Stimulated activated CD8-positive, alpha-beta memory T cell treated with anti-CD3 and anti-CD28 coated beads, Interleukin-12 subunit alpha, Interleukin-12 subunit beta, amount 100 ng/mL, for 1 hour (primary cell): ENCODE results near the gene DCX.
"Not testable (repeated sequence)": the region's sequence is repeated elsewhere in the genome, so short reads cannot be mapped to it uniquely, and the experiment has no call there.

Source experiments
- DNase-seq: peaks from one replicate; pipeline ENCODE4 v3.0.0-alpha.2; 2020; ENCODE audit warnings: low read depth

The DCX gene

GRCh38 chrX:111372086-111372485, 39.9 kb downstream of the DCX start:
- no peak for DNase-seq

- no peak for DNase-seq
Measured at GRCh38 chrX:111365770-111366325, 46.1 kb downstream of the DCX start.

- DNase-seq: no peak
Measured at GRCh38 chrX:111363741-111364140, 48.3 kb downstream of the DCX start.

- no peak for DNase-seq
Measured at GRCh38 chrX:111361751-111362150, 50.2 kb downstream of the DCX start.

- no peak for DNase-seq
Measured at GRCh38 chrX:111360839-111361238, 51.2 kb downstream of the DCX start.

GRCh38 chrX:111355523-111356115, 56.4 kb downstream of the DCX start:
- no peak for DNase-seq

GRCh38 chrX:111354496-111354895, 57.5 kb downstream of the DCX start:
- no peak for DNase-seq

- DNase-seq: no peak
Measured at GRCh38 chrX:111353793-111354192, 58.2 kb downstream of the DCX start.

- DNase-seq: no peak
Measured at GRCh38 chrX:111352424-111352823, 59.6 kb downstream of the DCX start.

GRCh38 chrX:111349934-111350333, 62.1 kb downstream of the DCX start:
- no peak for DNase-seq

- DNase-seq: no peak
Measured at GRCh38 chrX:111349101-111349500, 62.9 kb downstream of the DCX start.

- DNase-seq: no peak
Measured at GRCh38 chrX:111348429-111348828, 63.6 kb downstream of the DCX start.

- DNase-seq: not testable (repeated sequence)
Measured at GRCh38 chrX:111346150-111346549, 65.8 kb downstream of the DCX start.

- no peak for DNase-seq
Measured at GRCh38 chrX:111340054-111340453, 71.9 kb downstream of the DCX start.

GRCh38 chrX:111339212-111339611, 72.8 kb downstream of the DCX start:
- no peak for DNase-seq

GRCh38 chrX:111338095-111338698, 73.8 kb downstream of the DCX start:
- DNase-seq: no peak

GRCh38 chrX:111337067-111337637, 74.8 kb downstream of the DCX start:
- DNase-seq: no peak

- DNase-seq: no peak
Measured at GRCh38 chrX:111336141-111336540, 75.9 kb downstream of the DCX start.

GRCh38 chrX:111329370-111329769, 82.6 kb downstream of the DCX start:
- DNase-seq: no peak

- DNase-seq: no peak
Measured at GRCh38 chrX:111328858-111329257, 83.1 kb downstream of the DCX start.

GRCh38 chrX:111322231-111322855, 89.6 kb downstream of the DCX start:
- no peak for DNase-seq

GRCh38 chrX:111319451-111319850, 92.5 kb downstream of the DCX start:
- no peak for DNase-seq

- no peak for DNase-seq
Measured at GRCh38 chrX:111318901-111319300, 93.1 kb downstream of the DCX start.
